Left lung (tissue), 10 donors: ENCODE measurements around the gene COL11A2. TPM values are rescaled to one million over a fixed set of nuclear protein-coding genes. Genes with fewer than 3 reads are reported as not detected.
A peak's percentile ranks its signal among the peaks of the same experiment; 100 is the strongest.

Experiments used
- ATAC-seq: fragments of 200-7000 bp; cut with Tn5 transposase; one replicate; pipeline ENCODE4 v1.9.1; 2020; ENCODE audit warnings: moderate library complexity
- DNase-seq, 4 donors: peaks; one replicate each; pipeline ENCODE4 v3.0.0-alpha.2; 2013 to 2020
- H3K27ac ChIP-seq, 2 donors: fragments of 200-600 bp; sonication (generic) in 1 of 2; one replicate each; pipeline versions ENCODE4 v1.5.0 to v1.8.0; 2020 to 2021
- H3K27me3 ChIP-seq, 2 donors: fragments of 200-600 bp; sonication (generic) in 1 of 2; one replicate each; pipeline versions ENCODE4 v1.5.0 to v1.8.0; 2020 to 2021
- H3K36me3 ChIP-seq, 2 donors: fragments of 200-600 bp; sonication (generic) in 1 of 2; one replicate each; pipeline versions ENCODE4 v1.5.0 to v1.8.0; 2020 to 2021
- H3K4me1 ChIP-seq, 2 donors: fragments of 200-600 bp; one replicate each; pipeline ENCODE4 v1.8.0; 2021
- H3K4me3 ChIP-seq, 2 donors: fragments of 200-600 bp; sonication (generic) in 1 of 2; one replicate each; pipeline versions ENCODE4 v1.5.0 to v1.8.0; 2020 to 2021; ENCODE audit warnings: mild to moderate bottlenecking in 1 of 2
- H3K9me3 ChIP-seq, 2 donors: fragments of 200-600 bp; sonication (generic) in 1 of 2; one replicate each; pipeline versions ENCODE4 v1.5.0 to v1.8.0; 2020 to 2021
- intact Hi-C, 2 donors: fragments of 100-400 bp; cut with DNase I; formaldehyde crosslinking; loops; one replicate each; pipeline versions ENCODE4 v1.11.2 to v1.14.2; 2022
- polyA plus RNA-seq, 6 donors: library from polyadenylated mRNA; unstranded; fragments of 120-200 nt; gene quantifications; one replicate each; pipeline ENCODE4 v1.2.1, GENCODE V29; 2013; ENCODE audit not compliant: insufficient read length in 6 of 6
- total RNA-seq, 2 donors: library from RNA; stranded (reverse); fragmentation: NEBNext Ultra II Directional; extraction: Animal tissue kit (Norgen Biotek cat#: 25700); gene quantifications; one replicate each; pipeline ENCODE4 v1.2.1, GENCODE V29; 2021
- TF ChIP-seq, protein P1 (sequence below), 2 donors: fragments of 200-600 bp; sonication (generic) in 1 of 2; IDR thresholded peaks; one replicate each; pipeline versions ENCODE4 v1.5.0 to v1.8.0; 2021; ENCODE audit warnings: antibody characterized with exemption in 2 of 2
- donor health status: DM: no; HTN: yes; CAD: no.
- donor health status: DM: no; HTN: no; CAD: no.

COL11A2 gene
- total and polyA plus RNA-seq, 8 donors = 0.45 to 9.5 (median 3.6) TPM

DNA sequence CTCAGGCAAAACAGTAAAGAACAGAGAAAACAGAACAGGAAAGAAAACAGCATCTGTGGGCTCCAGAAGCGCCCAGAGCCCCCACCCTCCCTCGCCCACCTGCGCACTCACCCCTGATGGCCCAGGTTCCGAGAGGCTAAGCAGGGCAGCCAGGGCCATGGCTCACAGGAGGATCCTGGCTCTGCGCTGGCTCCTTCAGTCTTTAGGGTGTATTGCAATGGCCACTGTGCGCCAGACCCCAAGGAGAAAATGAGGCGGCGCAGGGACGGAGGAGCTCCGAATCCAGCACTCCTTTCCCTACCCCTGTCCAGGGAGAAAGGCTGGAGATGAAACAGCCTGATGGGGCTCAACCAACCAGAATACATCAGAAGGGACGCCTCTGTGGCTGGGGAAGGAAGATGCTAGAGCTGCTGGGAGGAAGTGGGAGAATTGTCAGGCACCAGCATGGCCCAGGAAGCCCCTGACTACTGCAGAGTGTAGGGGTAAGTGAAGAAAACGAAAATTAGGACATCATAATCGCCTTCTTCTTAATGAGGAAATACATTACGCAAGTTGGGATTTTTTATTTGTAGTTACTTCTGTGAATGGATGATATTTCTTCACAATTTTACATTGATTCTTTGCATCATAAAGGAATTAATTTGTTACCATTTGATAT is 49.0 kb downstream of the COL11A2 start:
- Histone ChIP-seq H3K4me1 (peaks cover 0 to 13% of the 10 kb centered on the region in 2 donors), H3K27ac (peak overlapping the region in 1 of 2 donors; percentile 67), H3K36me3 (no peaks in the 10 kb centered on the region), H3K4me3 (no peak overlapping the region), H3K27me3 (peaks cover 0 to 10% of the 10 kb centered on the region in 2 donors), H3K9me3 (no peaks in the 10 kb centered on the region)
- TF ChIP-seq, protein P1, sequence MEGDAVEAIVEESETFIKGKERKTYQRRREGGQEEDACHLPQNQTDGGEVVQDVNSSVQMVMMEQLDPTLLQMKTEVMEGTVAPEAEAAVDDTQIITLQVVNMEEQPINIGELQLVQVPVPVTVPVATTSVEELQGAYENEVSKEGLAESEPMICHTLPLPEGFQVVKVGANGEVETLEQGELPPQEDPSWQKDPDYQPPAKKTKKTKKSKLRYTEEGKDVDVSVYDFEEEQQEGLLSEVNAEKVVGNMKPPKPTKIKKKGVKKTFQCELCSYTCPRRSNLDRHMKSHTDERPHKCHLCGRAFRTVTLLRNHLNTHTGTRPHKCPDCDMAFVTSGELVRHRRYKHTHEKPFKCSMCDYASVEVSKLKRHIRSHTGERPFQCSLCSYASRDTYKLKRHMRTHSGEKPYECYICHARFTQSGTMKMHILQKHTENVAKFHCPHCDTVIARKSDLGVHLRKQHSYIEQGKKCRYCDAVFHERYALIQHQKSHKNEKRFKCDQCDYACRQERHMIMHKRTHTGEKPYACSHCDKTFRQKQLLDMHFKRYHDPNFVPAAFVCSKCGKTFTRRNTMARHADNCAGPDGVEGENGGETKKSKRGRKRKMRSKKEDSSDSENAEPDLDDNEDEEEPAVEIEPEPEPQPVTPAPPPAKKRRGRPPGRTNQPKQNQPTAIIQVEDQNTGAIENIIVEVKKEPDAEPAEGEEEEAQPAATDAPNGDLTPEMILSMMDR (IDR thresholded peaks at IDR 0.05) = no peak
- ATAC-seq (no peak), DNase-seq (no peak)
- intact Hi-C loops = no loop called here

DNA sequence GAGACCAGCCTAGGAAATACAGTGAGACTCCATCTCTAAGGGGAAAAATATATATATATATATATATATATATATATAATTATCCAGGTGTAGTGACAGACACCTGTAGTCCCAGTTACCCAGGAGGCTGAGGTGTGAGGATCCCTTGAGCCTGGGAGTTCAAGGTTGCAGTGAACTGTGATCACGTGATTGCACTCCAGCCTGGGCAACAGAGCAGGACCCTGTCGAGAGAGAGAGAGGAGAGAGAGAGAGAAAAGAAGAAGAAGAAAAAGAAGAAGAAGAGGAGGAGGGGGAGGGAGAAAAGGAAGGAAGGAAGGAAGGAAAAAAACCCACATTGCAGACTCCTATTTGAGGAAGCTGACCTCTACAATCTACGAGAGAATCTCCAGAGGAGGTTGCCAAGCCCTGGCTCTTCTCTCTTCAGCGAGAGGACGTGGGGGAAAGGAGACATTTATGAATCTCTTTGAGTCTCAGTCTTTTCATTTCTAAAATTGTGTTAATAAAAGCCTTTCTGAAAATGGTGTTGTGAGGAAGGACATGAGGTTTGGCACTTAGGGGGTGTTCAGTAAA is 49.7 kb downstream of the COL11A2 start:
- H3K27me3 ChIP-seq = peaks cover 0 to 9% of the 10 kb centered on the region in 2 donors
- DNase-seq (no peak), ATAC-seq (no peak)
- H3K36me3 ChIP-seq = no peaks in the 10 kb centered on the region
- TF ChIP-seq, protein P1 (IDR thresholded peaks at IDR 0.05) = no peak
- no peaks in the 10 kb centered on the region for H3K9me3 ChIP-seq
- H3K4me3 ChIP-seq = no peak overlapping the region
- H3K4me1 ChIP-seq = peaks cover 0 to 13% of the 10 kb centered on the region in 2 donors
- intact Hi-C loops = no loop called here
- peak overlapping the region in 1 of 2 donors; percentile 67 for H3K27ac ChIP-seq

DNA sequence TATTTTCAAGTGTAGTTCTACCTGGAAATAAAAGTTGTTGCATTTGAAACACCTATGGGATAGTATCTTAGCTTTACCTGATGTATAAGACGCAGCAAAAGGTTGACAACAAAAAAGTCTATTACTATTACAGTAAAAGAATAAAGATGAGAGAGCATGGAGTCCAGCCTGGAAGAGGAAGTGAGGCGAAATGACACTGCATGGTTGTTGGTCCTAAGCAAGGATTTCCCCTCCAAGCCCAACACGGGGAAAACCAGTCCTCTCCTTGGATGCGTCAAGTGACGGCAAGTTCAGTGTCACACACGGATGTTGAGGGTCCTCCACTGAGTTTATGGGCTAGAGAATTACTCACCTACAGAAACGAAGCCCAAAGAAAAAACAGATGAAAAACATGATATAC is 51.7 kb downstream of the COL11A2 start:
- no peak overlapping the region for H3K4me3 ChIP-seq
- H3K36me3 ChIP-seq = no peaks in the 10 kb centered on the region
- H3K4me1 ChIP-seq = peaks cover 0 to 13% of the 10 kb centered on the region in 2 donors
- H3K9me3 ChIP-seq = no peaks in the 10 kb centered on the region
- TF ChIP-seq, protein P1 (IDR thresholded peaks at IDR 0.05) = no peak
- ATAC-seq (no peak), DNase-seq (no peak)
- peaks cover 0 to 9% of the 10 kb centered on the region in 2 donors for H3K27me3 ChIP-seq
- H3K27ac ChIP-seq = peak overlapping the region in 1 of 2 donors; percentile 3
- intact Hi-C loops = no loop called here

DNA sequence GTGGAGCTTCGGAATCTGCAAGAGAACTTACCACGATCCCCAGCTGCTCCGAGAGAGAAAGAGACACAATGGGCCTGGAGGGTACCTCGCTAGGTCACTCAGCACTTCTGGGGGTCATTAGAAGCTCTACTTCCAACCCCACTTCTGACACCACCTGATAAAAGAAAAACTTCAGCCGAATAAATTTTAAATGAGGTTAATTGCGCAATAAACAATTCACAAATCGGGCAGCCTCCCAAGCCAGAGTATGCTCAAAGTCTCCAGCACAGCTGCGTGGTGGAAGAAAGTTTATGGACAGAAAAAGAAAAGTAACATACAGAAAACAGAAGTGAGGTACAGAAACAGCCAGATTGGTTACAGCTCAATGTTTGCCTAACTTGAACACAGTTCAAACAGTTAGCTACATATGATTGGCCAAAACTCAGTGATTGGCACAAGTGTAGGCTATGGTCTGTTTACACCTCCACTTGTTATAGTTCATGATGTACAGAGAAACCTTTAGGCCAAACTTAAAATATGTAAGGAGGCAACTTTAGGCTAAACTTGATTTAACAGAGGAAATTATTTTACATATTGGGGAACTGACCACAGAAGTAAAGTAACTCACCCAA is 52.6 kb downstream of the COL11A2 start:
- TF ChIP-seq, protein P1 (IDR thresholded peaks at IDR 0.05) = no peak
- no peak for ATAC-seq
- Histone ChIP-seq H3K36me3 (no peaks in the 10 kb centered on the region), H3K27me3 (peaks cover 0 to 9% of the 10 kb centered on the region in 2 donors), H3K4me1 (peaks cover 0 to 13% of the 10 kb centered on the region in 2 donors), H3K9me3 (no peaks in the 10 kb centered on the region), H3K27ac (no peak overlapping the region), H3K4me3 (no peak overlapping the region)
- intact Hi-C loops = no loop called here
- no peak for DNase-seq

DNA sequence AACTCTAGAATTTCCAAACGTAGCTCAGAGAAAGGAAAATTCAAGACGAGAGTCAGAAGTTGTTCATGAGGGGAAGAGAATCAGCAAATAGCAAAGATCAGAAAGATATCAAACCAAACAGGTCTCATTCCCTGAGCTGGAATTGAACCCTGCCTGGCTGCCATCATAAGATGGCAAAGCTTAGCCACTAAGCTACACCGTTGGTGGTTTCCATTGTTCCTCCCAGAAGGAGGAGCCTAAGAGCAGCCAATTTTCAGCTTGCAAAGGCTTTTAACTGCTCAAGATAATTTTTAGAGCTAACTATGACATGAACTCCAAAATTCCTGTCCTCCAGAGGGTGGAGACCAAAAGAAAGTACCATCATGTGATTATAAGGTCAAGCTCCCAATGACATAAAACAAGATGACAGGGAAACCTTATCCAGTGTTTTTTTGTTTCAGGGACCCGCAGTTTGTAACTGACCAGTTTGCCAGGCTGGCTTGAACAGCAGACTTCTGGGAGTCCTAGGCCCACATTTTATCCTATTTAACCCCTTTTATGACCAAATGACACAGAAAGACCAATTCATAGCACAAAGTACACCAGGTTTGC is 55.9 kb downstream of the COL11A2 start:
- Histone ChIP-seq H3K27ac (no peak overlapping the region), H3K4me3 (no peak overlapping the region), H3K9me3 (no peaks in the 10 kb centered on the region), H3K4me1 (no peaks in the 10 kb centered on the region), H3K27me3 (no peaks in the 10 kb centered on the region), H3K36me3 (no peaks in the 10 kb centered on the region)
- intact Hi-C loops = no loop called here
- no peak for ATAC-seq
- DNase-seq = no peak
- TF ChIP-seq, protein P1 (IDR thresholded peaks at IDR 0.05) = no peak
